ENCODE measurements around the gene SHISAL1. TPM values are rescaled to one million over a fixed set of nuclear protein-coding genes. Genes with fewer than 3 reads are reported as not detected.
A peak's percentile ranks its signal among the peaks of the same experiment; 100 is the strongest.
"Not testable (repeated sequence)": the region's sequence is repeated elsewhere in the genome, so short reads cannot be mapped to it uniquely, and the experiment has no call there.

SHISAL1 gene
- total RNA-seq, 2 experiments from 2014 or later = not detected

- TF ChIP-seq, protein P1, sequence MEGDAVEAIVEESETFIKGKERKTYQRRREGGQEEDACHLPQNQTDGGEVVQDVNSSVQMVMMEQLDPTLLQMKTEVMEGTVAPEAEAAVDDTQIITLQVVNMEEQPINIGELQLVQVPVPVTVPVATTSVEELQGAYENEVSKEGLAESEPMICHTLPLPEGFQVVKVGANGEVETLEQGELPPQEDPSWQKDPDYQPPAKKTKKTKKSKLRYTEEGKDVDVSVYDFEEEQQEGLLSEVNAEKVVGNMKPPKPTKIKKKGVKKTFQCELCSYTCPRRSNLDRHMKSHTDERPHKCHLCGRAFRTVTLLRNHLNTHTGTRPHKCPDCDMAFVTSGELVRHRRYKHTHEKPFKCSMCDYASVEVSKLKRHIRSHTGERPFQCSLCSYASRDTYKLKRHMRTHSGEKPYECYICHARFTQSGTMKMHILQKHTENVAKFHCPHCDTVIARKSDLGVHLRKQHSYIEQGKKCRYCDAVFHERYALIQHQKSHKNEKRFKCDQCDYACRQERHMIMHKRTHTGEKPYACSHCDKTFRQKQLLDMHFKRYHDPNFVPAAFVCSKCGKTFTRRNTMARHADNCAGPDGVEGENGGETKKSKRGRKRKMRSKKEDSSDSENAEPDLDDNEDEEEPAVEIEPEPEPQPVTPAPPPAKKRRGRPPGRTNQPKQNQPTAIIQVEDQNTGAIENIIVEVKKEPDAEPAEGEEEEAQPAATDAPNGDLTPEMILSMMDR (IDR thresholded peaks at IDR 0.05) = no peak
- DNase-seq = no peak
- H3K4me3 Mint-ChIP-seq = no peak overlapping the region
- H3K4me1 Mint-ChIP-seq (ENCODE audit: low read depth) = peaks cover 24% of the 10 kb centered on the region
- H3K9me3 Mint-ChIP-seq = no peaks in the 10 kb centered on the region
- POLR2A ChIA-PET = interaction anchor here (0.6 kb wide), 1 partner anchor 56 kb away, joined by 3 read pairs; no protein-coding TSS in a partner anchor
- CTCF ChIA-PET = no interaction called here
- intact Hi-C loops (cut with micrococcal nuclease) = loop anchor here (10.0 kb wide), 1 partner anchor 144 kb away; the partner anchor contains the start of gene PARVG
- H3K36me3 Mint-ChIP-seq (ENCODE audit: low read depth) = no peaks in the 10 kb centered on the region
- H3K27me3 Mint-ChIP-seq = peaks cover 50% of the 10 kb centered on the region
- no peak for ATAC-seq
- no peak overlapping the region for H3K27ac Mint-ChIP-seq
These were observed 16.0 kb upstream of the SHISAL1 start for GRCh38 chr22:44328762-44329161.

DNA sequence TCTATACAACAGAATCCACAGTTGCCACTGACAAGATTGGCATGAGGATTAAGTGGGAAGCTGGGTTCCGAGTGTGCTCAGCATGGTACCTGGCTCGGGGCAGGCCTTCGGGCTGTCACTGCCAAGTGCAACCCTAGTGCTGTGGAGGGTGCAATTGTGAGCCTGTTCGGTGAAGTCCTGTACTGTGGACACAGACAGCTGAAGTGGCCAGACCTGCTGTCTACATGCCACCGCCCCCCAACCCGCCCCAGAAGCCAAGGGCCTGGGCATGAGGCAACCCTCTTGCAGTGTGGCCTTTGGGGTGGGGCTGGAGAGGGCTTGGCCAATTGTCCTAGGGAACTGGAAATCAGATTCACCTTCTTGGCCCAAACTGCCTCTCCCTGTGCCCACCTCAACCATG is 15.6 kb upstream of the SHISAL1 start:
- CTCF ChIA-PET = no interaction called here
- TF ChIP-seq, protein P1 (IDR thresholded peaks at IDR 0.05) = no peak
- POLR2A ChIA-PET = interaction anchor here (0.6 kb wide), 1 partner anchor 55 kb away, joined by 3 read pairs; no protein-coding TSS in a partner anchor
- Mint-ChIP-seq H3K27ac (no peak overlapping the region), H3K36me3 (ENCODE audit: low read depth) (no peaks in the 10 kb centered on the region), H3K27me3 (peaks cover 54% of the 10 kb centered on the region), H3K4me3 (no peak overlapping the region), H3K9me3 (no peaks in the 10 kb centered on the region), H3K4me1 (ENCODE audit: low read depth) (peaks cover 24% of the 10 kb centered on the region)
- intact Hi-C loops (cut with micrococcal nuclease) = loop anchor here (10.0 kb wide), 1 partner anchor 144 kb away; the partner anchor contains the start of gene PARVG
- ATAC-seq (no peak), DNase-seq (no peak)

DNA sequence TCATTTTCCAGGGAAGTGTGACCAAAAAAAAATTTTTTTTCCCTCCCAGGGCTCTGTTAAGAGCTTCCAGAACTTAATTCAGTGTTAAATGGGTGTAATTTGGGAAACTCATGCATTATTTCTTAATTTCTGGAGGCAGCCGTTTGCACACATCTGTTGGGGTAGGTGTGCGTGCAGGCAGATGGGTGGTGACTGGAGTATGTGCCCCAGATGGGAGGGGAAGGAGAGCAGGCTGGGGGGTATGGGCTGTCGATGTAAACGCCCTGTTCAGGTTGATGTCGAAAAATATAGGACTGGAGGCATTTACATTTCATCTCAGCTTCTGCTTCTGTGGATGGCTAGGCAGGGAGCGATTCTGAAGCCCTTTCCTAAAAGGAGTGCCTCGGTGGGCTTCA is 13.7 kb upstream of the SHISAL1 start:
- ChIA-PET CTCF (interaction anchor here (0.9 to 2.6 kb wide), 3 partner anchors 20 to 333 kb away, joined by 3 to 5 read pairs (median 5); no protein-coding TSS in a partner anchor), POLR2A (interaction anchor here (1.1 kb wide), 1 partner anchor 22 kb away, joined by 3 read pairs; no protein-coding TSS in a partner anchor)
- H3K9me3 Mint-ChIP-seq = no peaks in the 10 kb centered on the region
- ATAC-seq (no peak), DNase-seq (no peak)
- H3K27ac Mint-ChIP-seq = no peak overlapping the region
- H3K36me3 Mint-ChIP-seq (ENCODE audit: low read depth) = no peaks in the 10 kb centered on the region
- intact Hi-C loops (cut with micrococcal nuclease) = loop anchor here (10.0 kb wide), 1 partner anchor 142 kb away; the partner anchor contains the start of gene PARVG
- H3K4me1 Mint-ChIP-seq (ENCODE audit: low read depth) = peaks cover 19% of the 10 kb centered on the region
- TF ChIP-seq, protein P1 (IDR thresholded peaks at IDR 0.05) = no peak
- peaks cover 42% of the 10 kb centered on the region for H3K27me3 Mint-ChIP-seq
- peak overlapping the region; percentile 46 for H3K4me3 Mint-ChIP-seq

DNA sequence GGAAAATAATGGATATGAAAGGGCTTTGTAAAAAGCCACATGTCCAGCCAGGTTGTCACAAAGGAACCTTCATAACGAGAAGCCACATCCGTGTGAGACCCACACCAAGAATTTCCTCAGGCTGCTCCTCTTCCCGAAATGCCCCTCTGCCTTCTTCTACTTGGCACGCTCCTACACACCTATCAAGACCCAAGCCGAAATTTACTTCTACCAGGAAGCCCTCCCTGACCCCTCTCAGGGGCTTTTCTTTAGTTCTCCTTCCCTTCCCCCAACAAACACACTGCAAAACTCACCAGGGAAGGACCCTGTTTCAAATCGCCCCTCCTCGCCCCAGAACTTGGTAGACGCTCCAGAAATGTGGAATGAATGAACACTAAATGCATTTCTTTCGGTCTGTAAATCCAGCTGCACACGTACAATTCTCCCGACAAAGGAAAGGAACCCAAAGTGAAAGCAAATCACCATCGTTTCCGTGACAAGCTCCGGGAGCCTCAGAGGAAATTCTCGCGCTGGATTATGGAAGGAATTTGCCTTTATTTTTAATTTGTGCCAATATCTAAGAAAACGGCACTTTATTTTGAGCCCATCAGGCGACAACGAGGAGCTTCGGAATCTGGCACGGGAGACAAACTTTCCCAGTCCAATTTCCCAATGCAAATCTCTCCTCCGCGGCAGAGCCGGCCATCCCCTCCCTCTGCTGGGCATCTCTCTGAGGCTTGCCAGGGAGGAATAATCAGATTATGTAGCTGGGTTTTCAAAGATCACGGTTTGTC is 13.2 kb upstream of the SHISAL1 start:
- Mint-ChIP-seq H3K27ac (no peak overlapping the region), H3K27me3 (peaks cover 42% of the 10 kb centered on the region), H3K36me3 (ENCODE audit: low read depth) (no peaks in the 10 kb centered on the region), H3K9me3 (no peaks in the 10 kb centered on the region), H3K4me3 (peak overlapping the region; percentile 46), H3K4me1 (ENCODE audit: low read depth) (peaks cover 19% of the 10 kb centered on the region)
- CTCF ChIA-PET = interaction anchor here (0.9 to 2.6 kb wide), 3 partner anchors 20 to 332 kb away, joined by 3 to 5 read pairs (median 5); no protein-coding TSS in a partner anchor
- POLR2A ChIA-PET = interaction anchor here (1.1 kb wide), 1 partner anchor 23 kb away, joined by 3 read pairs; no protein-coding TSS in a partner anchor
- no peak for DNase-seq
- TF ChIP-seq, protein P1 (IDR thresholded peaks at IDR 0.05) = no peak
- no peak for ATAC-seq
- intact Hi-C loops (cut with micrococcal nuclease) = loop anchor here (10.0 kb wide), 1 partner anchor 141 kb away; the partner anchor contains the start of gene PARVG

GRCh38 chr22:44323140-44323790 is 10.5 kb upstream of the SHISAL1 start:
- DNase-seq; CTCF ChIA-PET; POLR2A ChIA-PET; H3K4me1 Mint-ChIP-seq (ENCODE audit: low read depth); H3K4me3 Mint-ChIP-seq; H3K36me3 Mint-ChIP-seq (ENCODE audit: low read depth); ATAC-seq; H3K27ac Mint-ChIP-seq; H3K9me3 Mint-ChIP-seq: not testable (repeated sequence)
- H3K27me3 Mint-ChIP-seq = peaks cover 24% of the 10 kb centered on the region
- intact Hi-C loops (cut with micrococcal nuclease) = loop anchor here (10.0 kb wide), 1 partner anchor 138 kb away; the partner anchor contains the start of gene PARVG

Data from activated CD8-positive, alpha-beta T cell treated with anti-CD3 and anti-CD28 coated beads for 36 hours (primary cell).